Body of pancreas (tissue), 4 donors: ENCODE results near the gene SKAP1. TPM values are rescaled to one million over a fixed set of nuclear protein-coding genes. Genes with fewer than 3 reads are reported as not detected.
"Not testable (repeated sequence)": the region's sequence is repeated elsewhere in the genome, so short reads cannot be mapped to it uniquely, and the experiment has no call there.

Experiments
- ATAC-seq: fragments of 150-250 bp; one replicate; pipeline ENCODE4 v1.9.1; 2016
- DNase-seq, 4 donors: peaks; one replicate each; pipeline ENCODE4 v3.0.0-alpha.2; 2019
- H3K27ac ChIP-seq, 4 donors: fragments of 200-600 bp; sonication (generic); 1 replicate in 3 of 4; 2 replicates in 1 of 4; pipeline versions ENCODE4 v1.5.1 to v1.6.1; 2016 to 2019; ENCODE audit warnings: mild to moderate bottlenecking in 1 of 4, mixed read lengths in 1 of 4, moderate library complexity in 1 of 4
- H3K27me3 ChIP-seq, 2 donors: fragments of 200-600 bp; sonication (generic); one replicate each; pipeline ENCODE4 v1.6.0; 2016; ENCODE audit warnings: mild to moderate bottlenecking in 1 of 2
- H3K36me3 ChIP-seq, 2 donors: fragments of 200-600 bp; sonication (generic); replicated peaks in 1 of 2; 2 replicates each; pipeline ENCODE4 v1.5.1; 2016; ENCODE audit warnings: low read depth in 2 of 2; ENCODE audit not compliant: insufficient read depth in 1 of 2
- H3K4me1 ChIP-seq: fragments of 200-600 bp; sonication (generic); one replicate; pipeline ENCODE4 v1.6.0; 2016
- H3K4me3 ChIP-seq, 2 donors: fragments of 200-600 bp; sonication (generic); 1 replicate in 1 of 2; 2 replicates in 1 of 2; pipeline ENCODE4 v1.5.1; 2016 to 2019
- H3K9me3 ChIP-seq, 3 donors: fragments of 200-600 bp; sonication (generic); 1 replicate in 2 of 3; 2 replicates in 1 of 3; pipeline ENCODE4 v1.5.1; 2016
- POLR2A ChIP-seq, 3 donors: fragments of 450-650 bp; IDR thresholded peaks; one replicate each; pipeline ENCODE4 v1.6.1; 2016; ENCODE audit warnings: antibody characterized with exemption in 3 of 3, mild to moderate bottlenecking in 2 of 3
- WGBS, 2 donors: methylation state at CpG; one replicate each; pipeline ENCODE4 v1.1.5; 2017; 5-methylcytosine and 5-hydroxymethylcytosine counted together
- intact Hi-C: fragments of 100-400 bp; cut with DNase I; formaldehyde crosslinking; loops from one replicate; pipeline ENCODE4 v1.15.1; 2023
- total RNA-seq, 2 donors: library from RNA; depleted of rRNA; stranded (reverse); fragments of >200 nt; gene quantifications; one replicate each; pipeline ENCODE4 v1.1.0, GENCODE V29; 2016
- TF ChIP-seq, protein P1 (sequence below), 7 experiments: fragments of 450-650 bp in 4 of 7; fragments of 200-600 bp in 3 of 7; sonication (generic) in 3 of 7; IDR thresholded peaks; one replicate each; pipeline ENCODE4 v1.5.1; 2016 to 2019; ENCODE audit warnings: antibody characterized with exemption in 7 of 7

The SKAP1 gene
- total RNA-seq, 2 donors from 2014 or later, result 0.78 to 4.0 TPM

DNA sequence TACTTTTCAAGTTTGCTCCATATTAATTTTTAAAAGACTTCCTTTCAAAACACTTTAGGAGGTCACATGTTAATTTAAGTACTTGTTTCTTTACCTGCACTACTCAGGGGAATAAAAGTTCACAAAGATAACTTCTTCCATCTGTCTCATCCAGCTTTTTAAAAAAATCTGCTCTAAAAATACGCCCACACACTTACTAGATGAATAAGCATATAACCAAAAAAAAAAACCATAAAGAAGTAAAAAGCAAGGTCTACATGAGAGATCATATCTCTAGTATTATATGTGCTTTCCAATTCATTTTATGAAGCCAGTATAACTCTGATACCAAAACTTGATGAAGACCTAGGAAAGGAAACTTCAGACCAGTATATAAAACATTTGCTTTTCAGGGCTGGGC lies 17.2 kb downstream of the SKAP1 start:
- WGBS, 2 donors, result 67 to 84% methylated on average over 1 of the region's 1 CpG
- H3K36me3 ChIP-seq, result no peaks in the 10 kb centered on the region
- ATAC-seq (no peak), DNase-seq (no peak)
- intact Hi-C loops, result no loop called here
- no peak overlapping the region for H3K4me3 ChIP-seq
- H3K4me1 ChIP-seq, result no peaks in the 10 kb centered on the region
- no peak for TF ChIP-seq POLR2A (IDR thresholded peaks at IDR 0.05)
- TF ChIP-seq, protein P1, sequence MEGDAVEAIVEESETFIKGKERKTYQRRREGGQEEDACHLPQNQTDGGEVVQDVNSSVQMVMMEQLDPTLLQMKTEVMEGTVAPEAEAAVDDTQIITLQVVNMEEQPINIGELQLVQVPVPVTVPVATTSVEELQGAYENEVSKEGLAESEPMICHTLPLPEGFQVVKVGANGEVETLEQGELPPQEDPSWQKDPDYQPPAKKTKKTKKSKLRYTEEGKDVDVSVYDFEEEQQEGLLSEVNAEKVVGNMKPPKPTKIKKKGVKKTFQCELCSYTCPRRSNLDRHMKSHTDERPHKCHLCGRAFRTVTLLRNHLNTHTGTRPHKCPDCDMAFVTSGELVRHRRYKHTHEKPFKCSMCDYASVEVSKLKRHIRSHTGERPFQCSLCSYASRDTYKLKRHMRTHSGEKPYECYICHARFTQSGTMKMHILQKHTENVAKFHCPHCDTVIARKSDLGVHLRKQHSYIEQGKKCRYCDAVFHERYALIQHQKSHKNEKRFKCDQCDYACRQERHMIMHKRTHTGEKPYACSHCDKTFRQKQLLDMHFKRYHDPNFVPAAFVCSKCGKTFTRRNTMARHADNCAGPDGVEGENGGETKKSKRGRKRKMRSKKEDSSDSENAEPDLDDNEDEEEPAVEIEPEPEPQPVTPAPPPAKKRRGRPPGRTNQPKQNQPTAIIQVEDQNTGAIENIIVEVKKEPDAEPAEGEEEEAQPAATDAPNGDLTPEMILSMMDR (IDR thresholded peaks at IDR 0.05), result no peak
- H3K27me3 ChIP-seq, result no peaks in the 10 kb centered on the region
- no peaks in the 10 kb centered on the region for H3K9me3 ChIP-seq
- no peak overlapping the region for H3K27ac ChIP-seq

DNA sequence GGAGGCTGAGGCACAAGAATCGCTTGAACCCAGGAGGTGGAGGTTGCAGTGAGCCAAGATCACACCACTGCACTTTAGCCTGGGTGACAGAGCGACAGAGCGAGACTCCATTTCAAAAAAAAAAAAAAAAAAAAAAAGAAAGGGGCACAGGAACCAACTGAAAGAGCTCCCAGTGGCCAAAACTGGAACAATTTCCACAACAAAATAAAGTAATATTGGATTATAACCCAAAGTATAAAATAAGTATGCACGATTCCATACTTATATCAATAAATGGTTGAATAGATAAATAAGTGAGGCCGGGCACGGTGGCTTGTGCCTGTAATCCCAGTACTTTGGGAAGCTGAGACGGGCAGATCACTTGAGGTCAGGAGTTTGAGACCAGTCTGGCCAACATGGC lies 19.2 kb downstream of the SKAP1 start:
- H3K9me3 ChIP-seq, intact Hi-C loops, DNase-seq, H3K4me3 ChIP-seq, ATAC-seq, H3K27me3 ChIP-seq, H3K27ac ChIP-seq, H3K36me3 ChIP-seq, H3K4me1 ChIP-seq: not testable (repeated sequence)
- 89 to 94% methylated on average over 7 of the region's 7 CpGs for WGBS, 2 donors

DNA sequence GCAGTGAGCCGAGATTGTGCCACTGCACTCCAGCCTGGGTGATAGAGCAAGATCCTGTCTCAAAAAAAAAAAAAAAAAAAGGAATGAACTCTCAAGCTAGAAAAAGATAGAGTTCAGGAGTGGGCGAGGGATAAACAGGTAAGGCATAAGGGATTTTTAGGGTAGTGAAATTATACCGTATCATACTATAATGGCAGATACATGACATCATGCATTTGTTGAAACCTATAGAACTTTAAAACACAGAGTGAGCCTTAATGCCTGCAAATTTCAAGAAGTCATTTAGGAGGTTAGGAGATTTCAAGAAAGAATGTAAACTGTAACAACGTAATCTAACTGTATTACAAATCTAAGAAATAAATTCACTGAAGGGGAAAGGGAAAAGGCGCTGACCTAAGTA lies 20.4 kb downstream of the SKAP1 start:
- WGBS, 2 donors, result 84 to 95% methylated on average over 5 of the region's 5 CpGs
- intact Hi-C loops, result no loop called here
- H3K4me3 ChIP-seq, result no peak overlapping the region

DNA sequence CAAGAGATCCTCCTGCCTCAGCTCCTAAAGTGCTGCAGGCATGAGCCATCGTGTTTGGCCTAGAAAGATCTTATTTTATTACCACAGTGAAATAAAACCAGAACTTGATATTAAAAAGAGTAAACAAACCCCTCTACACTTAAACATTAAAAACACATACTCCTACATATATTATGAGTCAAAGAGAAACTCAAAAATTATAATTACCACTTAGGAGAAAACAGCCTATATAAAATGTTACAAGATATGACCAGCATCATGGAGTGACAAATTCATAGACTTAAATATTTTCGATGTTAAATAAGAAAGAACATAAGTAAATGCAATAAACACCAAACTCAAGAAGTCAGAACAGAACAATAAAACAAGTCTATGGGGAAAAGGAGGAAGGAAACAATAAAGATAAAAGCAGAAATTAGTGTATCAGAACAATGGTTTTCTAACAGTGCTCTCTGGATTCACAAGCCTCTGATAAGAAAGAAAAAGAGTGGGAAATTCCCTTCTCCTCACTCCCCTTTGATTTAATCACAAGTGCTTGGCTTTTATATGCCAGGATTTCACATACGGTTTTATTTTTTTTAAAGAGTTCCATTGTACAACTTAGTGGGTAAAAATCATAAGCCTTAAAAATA lies 23.0 kb downstream of the SKAP1 start:
- Histone ChIP-seq H3K36me3 (no peaks in the 10 kb centered on the region), H3K4me1 (no peaks in the 10 kb centered on the region), H3K27ac (no peak overlapping the region), H3K27me3 (no peaks in the 10 kb centered on the region), H3K4me3 (no peak overlapping the region), H3K9me3 (no peaks in the 10 kb centered on the region)
- no peak for ATAC-seq
- no peak for TF ChIP-seq POLR2A (IDR thresholded peaks at IDR 0.05)
- TF ChIP-seq, protein P1 (IDR thresholded peaks at IDR 0.05), result no peak
- WGBS, 2 donors, result 63% methylated on average over 3 of the region's 3 CpGs
- intact Hi-C loops, result no loop called here
- no peak for DNase-seq

More for the DNA sequence above, 20.4 kb downstream of the SKAP1 start:
- no peaks in the 10 kb centered on the region for H3K9me3 ChIP-seq
- no peaks in the 10 kb centered on the region for H3K4me1 ChIP-seq
- H3K36me3 ChIP-seq, result no peaks in the 10 kb centered on the region
- no peak for ATAC-seq
- no peak for DNase-seq
- H3K27me3 ChIP-seq, result no peaks in the 10 kb centered on the region
- no peak for TF ChIP-seq POLR2A (IDR thresholded peaks at IDR 0.05)
- TF ChIP-seq, protein P1 (IDR thresholded peaks at IDR 0.05), result no peak
- H3K27ac ChIP-seq, result no peak overlapping the region

DNA sequence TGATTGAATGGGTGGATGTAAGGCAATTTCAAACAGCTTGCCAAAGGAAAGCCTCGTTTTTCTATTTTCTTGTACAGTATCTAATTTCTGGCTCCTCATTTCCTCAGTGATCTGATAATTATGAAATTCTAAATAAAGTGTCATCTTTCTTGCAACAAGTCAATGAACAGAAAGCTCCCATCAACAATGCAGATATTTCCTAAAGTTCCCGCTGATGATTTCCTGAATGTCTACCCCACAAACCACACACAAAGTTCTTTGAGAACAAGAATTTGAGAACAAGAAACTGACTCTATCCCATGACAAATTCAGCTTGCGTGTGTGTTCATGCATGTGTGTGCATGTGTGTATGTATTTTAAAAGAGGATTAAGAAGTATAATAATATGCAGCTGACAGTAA lies 35.2 kb downstream of the SKAP1 start:
- Histone ChIP-seq H3K4me3 (no peak overlapping the region), H3K36me3 (no peaks in the 10 kb centered on the region), H3K4me1 (no peaks in the 10 kb centered on the region), H3K27me3 (no peaks in the 10 kb centered on the region), H3K27ac (no peak overlapping the region), H3K9me3 (no peaks in the 10 kb centered on the region)
- ATAC-seq, result no peak
- intact Hi-C loops, result no loop called here
- no peak for DNase-seq
- TF ChIP-seq POLR2A (IDR thresholded peaks at IDR 0.05), result no peak
- TF ChIP-seq, protein P1 (IDR thresholded peaks at IDR 0.05), result no peak
- 62 to 71% methylated on average over 3 of the region's 3 CpGs for WGBS, 2 donors
